Activated gamma-delta T cell treated with Interleukin-2 at 50 U/mL for 16 hours (primary cell): Measurements from ENCODE around the gene RGS21.
"Not testable (repeated sequence)": the region's sequence is repeated elsewhere in the genome, so short reads cannot be mapped to it uniquely, and the experiment has no call there.

Source experiments
- DNase-seq: peaks from one replicate; pipeline ENCODE4 v3.0.0-alpha.2; 2020

The RGS21 gene

DNA sequence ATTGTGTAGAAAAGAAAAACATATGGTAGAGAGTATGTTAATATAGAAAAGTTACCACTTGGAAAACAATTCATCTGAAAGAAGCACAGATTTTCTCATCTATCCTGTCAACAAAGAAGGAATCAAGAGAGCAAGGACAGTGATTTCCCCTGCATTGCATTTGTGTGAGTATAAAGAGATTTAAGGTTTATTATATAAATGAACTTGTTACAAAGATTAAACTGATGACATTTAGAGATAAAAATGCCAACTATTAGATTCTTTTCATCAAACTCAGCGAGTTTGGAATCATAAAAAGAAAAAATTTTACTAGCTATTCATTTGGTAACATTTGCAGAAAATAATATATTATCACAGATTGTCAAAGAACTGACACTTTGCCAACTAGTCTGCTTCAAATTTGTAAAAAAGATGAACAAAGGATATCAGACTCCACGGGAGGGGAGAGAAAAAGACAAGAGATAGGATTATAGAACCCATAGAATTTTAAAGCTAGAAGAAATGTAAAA is at the start of gene RGS21:
Gene RGS21 (plus strand): TSS at position 51 of the 509 bp plus-strand sequence. CDS start 26,045 bp downstream, outside the sequence.
- no peak for DNase-seq

- DNase-seq = no peak
Measured at GRCh38 chr1:192268468-192269052, 48.2 kb upstream of the RGS21 start.

GRCh38 chr1:192270398-192270797 is 46.4 kb upstream of the RGS21 start:
- DNase-seq = no peak

DNA sequence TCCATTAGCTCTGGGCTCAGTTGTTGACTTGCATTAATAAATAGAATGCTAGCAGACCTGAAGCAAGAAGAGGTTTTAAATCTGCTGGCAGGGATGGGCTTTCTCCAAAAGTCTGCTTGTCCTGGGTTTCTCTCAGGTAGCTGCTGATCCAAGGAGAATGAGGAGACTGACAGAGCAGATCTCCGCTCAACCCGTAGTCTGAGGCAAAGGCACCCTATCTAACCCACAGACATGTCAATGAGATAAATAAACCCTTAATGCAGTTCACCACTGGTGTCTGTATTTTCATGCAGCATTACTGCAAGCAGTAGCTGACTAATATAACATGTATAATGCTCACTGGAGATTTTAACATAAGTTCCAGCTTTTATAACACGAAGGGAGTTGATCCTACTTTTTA is 44.1 kb upstream of the RGS21 start:
- no peak for DNase-seq

DNA sequence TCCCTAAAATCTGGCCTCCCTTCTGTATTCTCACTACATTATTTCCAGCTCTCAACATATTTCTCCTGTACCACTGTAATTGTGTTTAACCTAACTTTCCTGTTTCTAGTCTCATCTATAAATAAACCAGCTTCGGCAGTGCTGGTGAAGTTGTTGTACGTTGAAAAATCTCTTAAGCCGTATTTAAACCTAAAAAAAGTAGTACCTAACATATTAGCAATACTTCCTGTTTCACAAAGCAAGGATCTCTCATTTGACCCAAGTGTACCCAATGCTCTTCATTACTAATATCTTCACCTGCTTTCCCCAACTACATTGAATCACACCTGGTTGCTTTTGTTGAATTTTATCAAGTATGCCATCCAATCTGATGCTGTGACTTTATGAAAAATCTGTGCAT is 42.2 kb upstream of the RGS21 start:
- no peak for DNase-seq

- no peak for DNase-seq
Measured at GRCh38 chr1:192277635-192278034, 39.2 kb upstream of the RGS21 start.

- DNase-seq = no peak
Measured at GRCh38 chr1:192284927-192285326, 31.9 kb upstream of the RGS21 start.

DNA sequence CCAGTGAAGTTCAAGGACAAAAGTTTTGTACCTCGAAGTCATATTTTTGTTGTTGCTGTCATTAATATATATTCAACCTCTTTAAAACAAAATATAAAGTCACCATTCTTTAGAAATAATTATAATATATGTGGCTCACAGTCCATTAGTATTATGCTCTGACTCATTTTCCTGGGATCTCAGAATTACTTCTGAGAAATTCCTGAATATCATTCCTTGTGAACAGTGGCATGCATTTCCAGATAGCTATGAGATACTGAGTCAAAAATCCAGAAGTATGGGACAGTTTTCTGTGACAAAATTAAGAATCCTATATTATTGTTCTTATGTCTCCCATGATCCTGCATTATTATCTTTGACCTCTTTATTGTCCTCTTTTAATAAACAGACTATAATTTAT is 13.8 kb upstream of the RGS21 start:
- no peak for DNase-seq

DNA sequence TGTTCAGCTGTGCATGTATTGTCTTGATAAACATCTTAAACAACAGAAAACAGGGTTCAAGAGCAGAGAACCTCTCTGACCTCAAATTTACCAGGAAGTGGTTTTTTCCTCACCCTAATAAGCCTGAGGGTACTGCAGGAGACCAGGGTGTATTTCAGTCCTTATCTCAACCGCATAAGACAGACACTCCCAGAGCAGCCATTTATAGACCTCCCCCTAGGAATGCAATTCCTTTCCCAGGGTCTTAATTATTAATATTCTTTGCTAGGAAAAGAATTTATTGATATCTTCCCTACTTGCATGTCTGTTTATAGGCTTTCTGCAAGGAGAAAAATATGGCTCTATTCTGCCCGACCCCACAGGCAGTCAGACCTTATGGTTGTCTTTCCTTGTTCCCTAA is 8.5 kb upstream of the RGS21 start:
- DNase-seq = not testable (repeated sequence)

- no peak for DNase-seq
Measured at GRCh38 chr1:192311281-192311680, 5.5 kb upstream of the RGS21 start.

GRCh38 chr1:192327997-192328396 is 11.2 kb downstream of the RGS21 start:
- no peak for DNase-seq

DNA sequence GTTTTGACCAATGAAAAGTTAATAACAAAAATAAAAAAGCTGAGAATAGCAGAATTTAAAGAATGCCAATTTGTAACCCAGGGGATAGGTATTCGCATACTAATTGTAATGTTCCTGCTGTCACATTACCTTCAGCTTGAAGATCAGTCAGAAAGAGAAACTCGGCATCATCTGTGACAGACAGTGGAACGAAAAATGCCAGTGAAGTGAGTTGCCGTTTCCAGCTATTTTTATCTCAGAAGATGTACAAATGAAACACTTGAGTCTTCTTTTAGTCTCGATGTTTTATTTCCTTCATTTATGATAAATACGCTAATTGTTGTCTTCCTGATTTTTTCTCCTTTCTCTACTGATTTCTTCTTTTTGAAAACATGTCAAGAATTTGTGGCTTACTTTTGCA is 26.1 kb downstream of the RGS21 start:
- DNase-seq = no peak

GRCh38 chr1:192343344-192343743 is 26.6 kb downstream of the RGS21 start:
- DNase-seq = no peak

GRCh38 chr1:192349314-192349713 is 32.5 kb downstream of the RGS21 start:
- no peak for DNase-seq

DNA sequence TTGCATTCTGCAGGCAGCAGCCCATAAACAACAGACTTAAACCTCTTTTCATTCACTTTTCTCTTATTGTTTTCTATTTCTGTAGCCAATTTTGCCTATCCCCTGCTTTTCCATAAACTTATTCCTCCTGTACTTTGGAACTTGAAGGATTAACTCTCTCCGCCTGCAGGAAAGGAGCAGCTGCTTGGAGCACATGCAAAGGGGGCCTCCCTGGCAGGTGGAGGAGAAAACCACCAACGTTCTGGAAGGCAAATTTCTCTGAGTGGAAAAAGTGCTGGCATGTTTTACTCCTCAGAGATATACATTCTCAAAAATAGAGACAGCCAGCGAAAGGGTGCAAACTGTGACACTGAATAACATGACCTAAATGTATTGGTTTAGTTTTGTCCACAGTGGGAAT is 33.6 kb downstream of the RGS21 start:
- DNase-seq = no peak

DNA sequence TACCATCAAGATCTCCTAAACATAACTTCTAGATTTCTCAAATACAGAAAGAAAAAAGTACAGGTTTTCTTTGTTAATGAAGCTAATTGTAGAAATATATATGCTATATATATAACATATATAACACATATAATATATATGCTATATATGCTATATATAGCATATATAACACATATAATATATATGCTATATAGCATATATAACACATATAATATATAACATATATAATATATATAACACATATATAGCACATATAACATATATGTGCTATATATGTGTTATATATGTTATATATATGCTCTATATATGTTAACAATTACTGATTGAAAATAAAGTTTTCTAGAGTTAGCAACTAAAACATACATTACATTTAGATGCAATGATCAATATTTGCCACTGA is 34.8 kb downstream of the RGS21 start:
- no peak for DNase-seq

GRCh38 chr1:192357924-192358323 is 41.1 kb downstream of the RGS21 start:
- DNase-seq = no peak

DNA sequence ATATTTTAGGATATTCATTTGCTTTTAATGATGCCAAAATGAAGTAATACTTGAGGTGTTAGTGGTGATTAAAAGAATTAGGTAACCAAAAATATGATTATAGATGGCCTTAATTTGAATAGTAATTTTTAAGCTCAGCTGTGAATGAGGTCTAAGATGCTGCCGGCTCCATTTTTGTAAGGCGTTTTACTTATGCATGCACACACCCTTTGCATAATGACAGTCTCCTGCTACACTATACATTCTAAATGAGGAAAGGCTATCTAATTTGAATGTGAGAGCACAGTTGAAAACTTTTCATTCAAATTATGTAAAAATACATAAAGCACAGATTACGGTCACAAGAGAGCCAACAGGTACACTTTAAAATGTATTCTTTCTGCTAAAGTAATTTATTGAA is 41.6 kb downstream of the RGS21 start:
- no peak for DNase-seq

DNA sequence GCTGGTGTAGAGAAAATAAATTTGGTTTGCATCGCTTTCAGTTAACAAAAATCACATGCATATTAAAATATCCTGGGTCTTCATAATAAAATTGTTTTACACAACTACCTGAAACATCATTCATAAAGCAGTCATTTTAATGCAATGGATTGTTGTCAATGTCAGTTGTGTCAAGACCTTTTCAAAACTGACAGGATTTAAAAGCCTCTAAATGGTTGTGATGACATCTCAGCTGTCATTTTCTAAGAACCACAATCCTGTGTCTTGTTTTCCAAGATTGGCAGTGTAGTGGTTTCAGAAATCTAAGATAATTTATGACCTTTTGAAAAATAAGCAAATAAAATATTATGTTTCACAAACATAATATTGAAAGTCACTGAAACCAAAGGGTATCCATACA is 42.0 kb downstream of the RGS21 start:
- DNase-seq = no peak

- no peak for DNase-seq
Measured at GRCh38 chr1:192363177-192363576, 46.4 kb downstream of the RGS21 start.

DNA sequence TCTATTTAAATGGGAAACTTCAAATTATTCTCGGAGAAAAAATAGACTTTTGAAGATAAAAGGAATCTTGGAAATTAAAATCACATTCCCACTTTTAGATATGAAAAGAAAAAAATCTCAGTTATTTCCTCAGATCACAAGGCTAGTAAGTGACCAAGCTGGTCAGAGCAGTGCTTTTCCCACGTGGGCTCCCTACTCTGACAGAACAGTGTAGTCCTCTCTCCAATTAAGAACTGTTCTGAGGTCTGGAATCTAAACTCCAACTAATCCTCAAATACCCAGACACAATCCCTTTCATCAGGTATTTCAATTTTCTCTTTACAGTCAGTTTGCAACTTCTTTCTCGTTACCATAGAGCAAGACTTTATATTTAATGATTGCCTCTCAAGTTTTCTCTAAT is 50.6 kb downstream of the RGS21 start:
- DNase-seq = no peak

GRCh38 chr1:192375306-192375705 is 58.5 kb downstream of the RGS21 start:
- DNase-seq = no peak

DNA sequence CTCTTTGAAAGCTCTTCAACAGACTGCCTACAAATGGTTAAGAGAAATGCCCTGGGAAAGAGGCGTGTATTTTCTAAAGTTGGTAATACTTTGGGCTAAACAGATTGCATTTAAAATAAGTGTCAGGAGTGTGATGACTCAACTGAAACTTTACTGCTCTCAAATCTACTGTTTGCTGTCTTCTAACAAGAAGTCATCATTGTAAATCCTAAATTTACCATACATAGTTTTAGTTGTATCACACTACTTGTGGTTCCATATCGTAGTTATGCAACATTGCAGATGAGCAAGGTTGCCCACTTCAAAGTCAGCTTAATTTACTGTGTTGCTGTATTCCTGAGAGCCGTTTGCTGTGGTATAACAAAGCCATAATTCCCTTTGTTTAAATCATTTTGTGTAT is 59.6 kb downstream of the RGS21 start:
- DNase-seq = no peak

GRCh38 chr1:192378276-192378675 is 61.5 kb downstream of the RGS21 start:
- no peak for DNase-seq

DNA sequence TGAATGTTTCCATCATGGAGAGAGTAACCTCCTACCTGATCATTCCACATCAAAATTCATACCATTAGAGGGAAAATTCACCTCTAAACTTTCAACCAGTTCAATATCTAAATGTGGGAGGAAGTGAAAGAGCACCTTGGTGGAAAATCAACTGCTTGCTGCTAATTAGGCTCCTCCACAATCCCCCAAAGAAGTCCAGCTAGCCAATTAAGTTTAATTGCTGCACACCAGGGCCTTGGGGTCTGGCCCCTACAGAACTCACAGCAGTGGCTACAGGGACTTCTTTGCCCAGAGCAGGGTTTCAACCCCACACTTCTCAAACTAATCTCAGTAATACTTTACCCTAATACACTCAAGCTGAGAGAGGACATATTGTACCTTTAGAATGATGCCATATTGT is 62.1 kb downstream of the RGS21 start:
- no peak for DNase-seq

DNA sequence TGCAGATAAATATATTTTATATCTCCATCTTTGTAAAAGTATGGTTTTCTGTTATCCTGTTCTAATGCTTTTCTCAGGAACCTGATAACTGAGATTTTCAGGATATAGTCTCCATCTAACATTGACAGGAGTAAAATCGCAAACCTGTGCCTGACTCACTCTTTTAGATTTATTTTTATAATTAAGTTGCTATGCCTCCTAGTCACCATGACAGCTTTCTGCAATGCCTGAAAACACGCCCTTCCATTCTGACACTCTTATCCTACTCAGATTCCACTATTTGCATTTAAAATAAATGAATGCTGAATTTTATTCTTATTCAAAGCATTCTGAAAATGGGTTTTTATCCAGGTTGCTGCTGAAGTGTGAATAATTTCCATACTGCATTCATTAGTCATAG is 62.8 kb downstream of the RGS21 start:
- no peak for DNase-seq
